ENCODE measurements around the gene SLC24A5. TPM values are rescaled to one million over a fixed set of nuclear protein-coding genes. Genes with fewer than 3 reads are reported as not detected.

Gene SLC24A5
- total RNA-seq, 4 donors from 2014 or later, result not detected

GRCh38 chr15:48077616-48078184, 43.1 kb upstream of the SLC24A5 start:
- Histone ChIP-seq H3K27me3 (no peaks in the 10 kb centered on the region), H3K4me3 (no peak overlapping the region), H3K36me3 (no peaks in the 10 kb centered on the region), H3K4me1 (no peaks in the 10 kb centered on the region), H3K27ac (no peak overlapping the region), H3K9me3 (no peaks in the 10 kb centered on the region)
- WGBS, 2 donors (ENCODE audit: low coverage in 1 of 2), result 55 to 78% methylated on average over 1 of the region's 1 CpG
- TF ChIP-seq POLR2A (IDR thresholded peaks at IDR 0.05), result no peak
- TF ChIP-seq, protein P1, sequence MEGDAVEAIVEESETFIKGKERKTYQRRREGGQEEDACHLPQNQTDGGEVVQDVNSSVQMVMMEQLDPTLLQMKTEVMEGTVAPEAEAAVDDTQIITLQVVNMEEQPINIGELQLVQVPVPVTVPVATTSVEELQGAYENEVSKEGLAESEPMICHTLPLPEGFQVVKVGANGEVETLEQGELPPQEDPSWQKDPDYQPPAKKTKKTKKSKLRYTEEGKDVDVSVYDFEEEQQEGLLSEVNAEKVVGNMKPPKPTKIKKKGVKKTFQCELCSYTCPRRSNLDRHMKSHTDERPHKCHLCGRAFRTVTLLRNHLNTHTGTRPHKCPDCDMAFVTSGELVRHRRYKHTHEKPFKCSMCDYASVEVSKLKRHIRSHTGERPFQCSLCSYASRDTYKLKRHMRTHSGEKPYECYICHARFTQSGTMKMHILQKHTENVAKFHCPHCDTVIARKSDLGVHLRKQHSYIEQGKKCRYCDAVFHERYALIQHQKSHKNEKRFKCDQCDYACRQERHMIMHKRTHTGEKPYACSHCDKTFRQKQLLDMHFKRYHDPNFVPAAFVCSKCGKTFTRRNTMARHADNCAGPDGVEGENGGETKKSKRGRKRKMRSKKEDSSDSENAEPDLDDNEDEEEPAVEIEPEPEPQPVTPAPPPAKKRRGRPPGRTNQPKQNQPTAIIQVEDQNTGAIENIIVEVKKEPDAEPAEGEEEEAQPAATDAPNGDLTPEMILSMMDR (IDR thresholded peaks at IDR 0.05), result no peak
- no peak for TF ChIP-seq POLR2AphosphoS5 (IDR thresholded peaks at IDR 0.05)
- TF ChIP-seq EP300 (IDR thresholded peaks at IDR 0.05; ENCODE audit: low read depth), result no peak
- in situ Hi-C loops (cut with MboI; ENCODE audit: low pct_ligation_motif_present in 1 of 4, low pct_unique_long_range_greater_than_20kb in 1 of 4, low sequenced_read_pairs in 3 of 4), result no loop called here
- intact Hi-C loops (cut with DNase I; ENCODE audit: low total_unique reads), result no loop called here
- DNase-seq, result no peak

DNA sequence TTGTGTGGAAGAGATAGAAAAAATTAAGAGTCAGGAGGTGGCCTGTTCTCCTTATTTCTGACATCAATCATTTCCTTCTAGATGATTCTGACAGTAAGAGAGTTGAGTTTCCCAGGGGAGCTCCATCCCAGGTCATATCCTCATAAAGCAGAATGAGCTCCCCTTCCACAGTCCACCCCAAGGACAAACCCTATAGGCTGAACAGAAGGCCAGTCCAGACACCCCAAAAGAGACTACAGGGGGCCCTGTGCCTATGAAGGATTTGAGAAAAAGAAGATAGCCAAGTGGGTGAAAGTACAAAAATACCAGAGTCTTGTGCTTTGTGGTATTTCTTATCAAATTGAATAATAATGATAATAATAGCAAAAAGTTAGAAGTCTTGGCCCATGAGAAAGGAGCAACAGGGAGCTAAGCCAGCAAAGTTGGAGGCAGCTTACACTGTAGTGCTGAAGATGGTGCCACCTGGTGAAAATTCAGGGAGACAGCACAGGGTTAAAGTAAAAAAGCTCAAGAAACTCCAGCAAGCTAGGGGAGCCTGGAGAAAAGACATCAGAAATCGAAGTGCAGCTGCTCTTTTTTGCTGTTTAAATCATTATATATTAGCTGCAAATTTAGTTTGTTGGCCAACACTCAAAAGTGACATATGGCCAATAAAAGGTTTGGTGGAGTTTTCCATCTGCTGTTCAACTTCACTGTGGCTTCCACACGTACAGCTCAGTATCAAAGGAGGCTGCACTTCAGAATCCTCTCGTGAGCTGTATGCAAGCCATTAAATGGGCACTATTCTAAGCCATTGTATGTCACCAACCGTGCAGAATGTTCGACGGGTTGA, 35.8 kb upstream of the SLC24A5 start:
- Histone ChIP-seq H3K4me1 (peaks cover 0 to 3% (median 1%) of the 10 kb centered on the region in 4 donors), H3K27me3 (no peaks in the 10 kb centered on the region), H3K27ac (no peak overlapping the region), H3K36me3 (no peaks in the 10 kb centered on the region), H3K4me3 (no peak overlapping the region), H3K9me3 (no peaks in the 10 kb centered on the region)
- in situ Hi-C loops (cut with MboI; ENCODE audit: low pct_ligation_motif_present in 1 of 4, low pct_unique_long_range_greater_than_20kb in 1 of 4, low sequenced_read_pairs in 3 of 4) (no loop called here), intact Hi-C loops (cut with DNase I; ENCODE audit: low total_unique reads) (no loop called here)
- TF ChIP-seq, protein P1 (IDR thresholded peaks at IDR 0.05), result peak in 2 of 5 experiments; percentile 13 to 28
- no peak for TF ChIP-seq POLR2AphosphoS5 (IDR thresholded peaks at IDR 0.05)
- 69% methylated on average over 6 of the region's 6 CpGs; no CpG with 5 or more reads in 1 of the 2 donors for WGBS, 2 donors (ENCODE audit: low coverage in 1 of 2)
- no peak for DNase-seq

DNA sequence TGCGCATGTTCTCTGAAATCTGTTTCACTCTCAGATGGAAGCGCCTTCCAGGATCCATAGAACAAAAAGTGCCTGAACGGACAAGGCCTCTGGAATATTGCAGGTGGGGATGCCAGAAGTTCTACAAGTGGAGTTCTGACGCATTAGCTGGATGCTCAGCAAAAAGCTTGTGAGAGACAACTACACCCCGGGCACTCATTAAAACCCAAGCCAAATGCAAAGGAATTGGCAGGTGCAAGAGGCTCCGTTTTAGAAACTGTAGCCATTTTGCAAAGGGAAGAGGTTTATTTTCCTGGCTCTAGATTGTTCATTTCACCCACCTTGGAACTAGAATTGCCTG, 35.2 kb upstream of the SLC24A5 start:
- intact Hi-C loops (cut with DNase I; ENCODE audit: low total_unique reads) (no loop called here), in situ Hi-C loops (cut with MboI; ENCODE audit: low pct_ligation_motif_present in 1 of 4, low pct_unique_long_range_greater_than_20kb in 1 of 4, low sequenced_read_pairs in 3 of 4) (no loop called here)
- H3K36me3 ChIP-seq, result no peaks in the 10 kb centered on the region
- peaks cover 0 to 5% (median 3%) of the 10 kb centered on the region in 4 donors for H3K4me1 ChIP-seq
- H3K4me3 ChIP-seq, result no peak overlapping the region
- TF ChIP-seq EP300 (IDR thresholded peaks at IDR 0.05; ENCODE audit: low read depth) (no peak), POLR2AphosphoS5 (IDR thresholded peaks at IDR 0.05) (no peak)
- TF ChIP-seq, protein P1 (IDR thresholded peaks at IDR 0.05), result no peak
- H3K27me3 ChIP-seq, result no peaks in the 10 kb centered on the region
- 67 to 94% methylated on average over 2 to 6 of the region's 6 CpGs for WGBS, 2 donors (ENCODE audit: low coverage in 1 of 2)
- DNase-seq, result no peak
- no peak overlapping the region for H3K27ac ChIP-seq
- H3K9me3 ChIP-seq, result no peaks in the 10 kb centered on the region

GRCh38 chr15:48086133-48086532, 34.7 kb upstream of the SLC24A5 start:
- Histone ChIP-seq H3K27me3 (no peaks in the 10 kb centered on the region), H3K4me3 (no peak overlapping the region), H3K9me3 (no peaks in the 10 kb centered on the region), H3K27ac (no peak overlapping the region), H3K4me1 (peaks cover 0 to 5% (median 3%) of the 10 kb centered on the region in 4 donors), H3K36me3 (no peaks in the 10 kb centered on the region)
- intact Hi-C loops (cut with DNase I; ENCODE audit: low total_unique reads) (no loop called here), in situ Hi-C loops (cut with MboI; ENCODE audit: low pct_ligation_motif_present in 1 of 4, low pct_unique_long_range_greater_than_20kb in 1 of 4, low sequenced_read_pairs in 3 of 4) (no loop called here)
- WGBS, 2 donors (ENCODE audit: low coverage in 1 of 2), result 73 to 75% methylated on average over 3 to 5 of the region's 5 CpGs
- TF ChIP-seq POLR2AphosphoS5 (IDR thresholded peaks at IDR 0.05) (no peak), POLR2A (IDR thresholded peaks at IDR 0.05) (no peak), EP300 (IDR thresholded peaks at IDR 0.05; ENCODE audit: low read depth) (no peak)
- TF ChIP-seq, protein P1 (IDR thresholded peaks at IDR 0.05), result no peak
- no peak for DNase-seq

Data from transverse colon (tissue), 4 donors.